MCF 10A (cell line): ENCODE data around the gene DYRK4. TPM values are rescaled to one million over a fixed set of nuclear protein-coding genes. Genes with fewer than 3 reads are reported as not detected.

Experiments
- BruUV-seq: library from RNA; stranded (reverse); fragments of 400-500 nt; replicated peaks from 2 replicates; lab custom pipeline; 2021; lab: Mats Ljungman, UMichigan
- CTCF ChIA-PET: fragments of 300-600 bp; sonication (Branson Sonifier 250); formaldehyde crosslinking; extraction: SDS; loops from one replicate; lab custom pipeline; 2021; ENCODE audit warnings: antibody characterized with exemption, inconsistent platforms; lab: Yijun Ruan, JAX
- POLR2A ChIA-PET: fragments of 300-600, 350-650 bp; sonication (Branson Sonifier 250); formaldehyde crosslinking; extraction: SDS; loops from one replicate; lab custom pipeline; 2020; ENCODE audit warnings: antibody characterized with exemption, inconsistent platforms; lab: Yijun Ruan, JAX
- DNase-seq: peaks from one replicate; pipeline ENCODE4 v3.0.0-alpha.2; 2018; ENCODE audit not compliant: unreplicated experiment
- H3K27ac Mint-ChIP-seq: one replicate; pipeline ENCODE4 v1.8.0; 2022; ENCODE audit warnings: mild to moderate bottlenecking, low read depth, mixed read lengths; ENCODE audit not compliant: unreplicated experiment
- H3K27me3 Mint-ChIP-seq: one replicate; pipeline ENCODE4 v1.8.0; 2022; ENCODE audit warnings: mixed read lengths; ENCODE audit not compliant: insufficient read depth, unreplicated experiment
- H3K36me3 Mint-ChIP-seq: one replicate; pipeline ENCODE4 v1.8.0; 2022; ENCODE audit warnings: mild to moderate bottlenecking, moderate library complexity, mixed read lengths; ENCODE audit not compliant: insufficient read depth, unreplicated experiment
- H3K4me1 Mint-ChIP-seq: one replicate; pipeline ENCODE4 v1.8.0; 2022; ENCODE audit warnings: mixed read lengths; ENCODE audit not compliant: insufficient read depth, unreplicated experiment
- H3K4me3 Mint-ChIP-seq: one replicate; pipeline ENCODE4 v1.8.0; 2022; ENCODE audit warnings: mild to moderate bottlenecking, moderate library complexity, mixed read lengths; ENCODE audit not compliant: unreplicated experiment
- H3K9me3 Mint-ChIP-seq: one replicate; pipeline ENCODE4 v1.8.0; 2022; ENCODE audit warnings: mixed read lengths; ENCODE audit not compliant: unreplicated experiment
- intact Hi-C: fragments of 100-400 bp; cut with micrococcal nuclease; formaldehyde crosslinking; loops from 2 replicates; pipeline ENCODE4 v1.14.1; 2022
- total RNA-seq: library from RNA; stranded (reverse); gene quantifications from 2 replicates; pipeline ENCODE4 v1.2.3, GENCODE V29; 2022
- TF ChIP-seq, protein P1 (sequence below): fragments of 200-600 bp; IDR thresholded peaks from one replicate; pipeline ENCODE4 v1.8.0; 2022; ENCODE audit warnings: antibody characterized with exemption, mild to moderate bottlenecking; ENCODE audit not compliant: unreplicated experiment

Gene DYRK4
- total RNA-seq, 1 experiment from 2014 or later = 77.9 TPM

DNA sequence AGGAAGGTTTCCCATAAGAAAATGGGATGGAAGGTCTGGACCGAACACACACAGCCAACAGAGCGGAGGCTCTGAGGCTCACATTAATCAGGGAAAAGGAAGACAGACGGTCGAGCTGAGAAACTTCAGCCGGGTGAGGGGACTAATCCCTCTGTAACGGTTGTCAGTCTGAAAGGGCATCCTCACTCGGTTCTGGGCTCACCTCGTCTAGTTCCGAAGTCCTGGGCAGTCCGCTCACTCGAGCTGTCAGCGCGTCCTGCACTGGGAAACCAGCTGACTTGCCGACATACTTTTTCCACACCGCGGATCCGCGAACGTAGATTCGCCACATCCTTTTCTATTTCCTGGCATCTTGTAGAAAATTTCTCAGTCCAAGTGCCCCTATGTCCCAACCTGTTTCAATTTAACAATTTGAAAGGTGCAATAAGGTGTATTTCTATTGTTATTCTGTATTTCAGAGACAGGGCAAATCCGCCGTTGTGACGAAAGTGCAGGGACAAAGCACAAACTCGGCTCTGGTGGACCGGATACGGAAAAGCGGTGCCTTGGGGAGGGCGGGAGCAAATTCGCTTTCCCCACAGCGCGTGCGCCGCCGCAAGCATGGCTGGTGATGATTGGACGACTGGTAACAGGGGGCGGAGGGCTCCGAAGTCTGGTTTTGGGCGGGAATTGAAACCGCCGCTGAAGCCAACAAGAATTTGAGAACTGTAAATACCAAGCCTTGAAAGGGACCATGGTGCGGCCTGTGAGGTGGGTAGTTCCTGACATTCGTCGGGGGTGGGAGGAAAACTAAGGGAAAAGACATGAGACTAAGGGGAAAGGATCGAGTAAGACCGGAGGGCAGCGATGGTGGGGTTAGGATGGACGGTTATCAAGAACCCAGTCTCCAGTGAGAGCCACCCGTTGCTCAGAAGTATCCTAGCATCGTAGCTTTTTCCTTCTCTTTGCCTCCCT, 23.5 kb upstream of the DYRK4 start, which contains the start of gene RAD51AP1:
Gene RAD51AP1 (plus strand): TSS at position 684 of the 954 bp plus-strand sequence. CDS start 50 bp downstream, at position 734.
- CTCF ChIA-PET = interaction anchor here (0.6 to 1.2 kb wide), 5 partner anchors 11 to 1361 kb away, joined by 3 to 5 read pairs (median 4); no protein-coding TSS in a partner anchor
- POLR2A ChIA-PET = interaction anchor here (0.6 to 2.0 kb wide), 9 partner anchors 14 to 1318 kb away, joined by 3 to 11 read pairs (median 4); partner anchors contain the start of genes AKAP3, NDUFA9 and TIGAR
- BruUV-seq = no TSS peak

GRCh38 chr12:4539167-4539870, 22.7 kb upstream of the DYRK4 start:
- ChIA-PET POLR2A (interaction anchor here (0.6 to 2.0 kb wide), 3 partner anchors 54 to 1319 kb away, joined by 3 to 11 read pairs (median 3); partner anchors contain the start of genes AKAP3 and NDUFA9), CTCF (interaction anchor here (0.7 kb wide), 1 partner anchor 149 kb away, joined by 4 read pairs; no protein-coding TSS in a partner anchor)
- TSS peak; percentile 76 for BruUV-seq
- Mint-ChIP-seq H3K4me3 (peak overlapping the region; percentile 100), H3K27me3 (no peaks in the 10 kb centered on the region), H3K4me1 (peaks cover 23% of the 10 kb centered on the region), H3K9me3 (no peaks in the 10 kb centered on the region), H3K27ac (peak overlapping the region; percentile 99), H3K36me3 (no peaks in the 10 kb centered on the region)
- peak; percentile 1 for DNase-seq
- TF ChIP-seq, protein P1, sequence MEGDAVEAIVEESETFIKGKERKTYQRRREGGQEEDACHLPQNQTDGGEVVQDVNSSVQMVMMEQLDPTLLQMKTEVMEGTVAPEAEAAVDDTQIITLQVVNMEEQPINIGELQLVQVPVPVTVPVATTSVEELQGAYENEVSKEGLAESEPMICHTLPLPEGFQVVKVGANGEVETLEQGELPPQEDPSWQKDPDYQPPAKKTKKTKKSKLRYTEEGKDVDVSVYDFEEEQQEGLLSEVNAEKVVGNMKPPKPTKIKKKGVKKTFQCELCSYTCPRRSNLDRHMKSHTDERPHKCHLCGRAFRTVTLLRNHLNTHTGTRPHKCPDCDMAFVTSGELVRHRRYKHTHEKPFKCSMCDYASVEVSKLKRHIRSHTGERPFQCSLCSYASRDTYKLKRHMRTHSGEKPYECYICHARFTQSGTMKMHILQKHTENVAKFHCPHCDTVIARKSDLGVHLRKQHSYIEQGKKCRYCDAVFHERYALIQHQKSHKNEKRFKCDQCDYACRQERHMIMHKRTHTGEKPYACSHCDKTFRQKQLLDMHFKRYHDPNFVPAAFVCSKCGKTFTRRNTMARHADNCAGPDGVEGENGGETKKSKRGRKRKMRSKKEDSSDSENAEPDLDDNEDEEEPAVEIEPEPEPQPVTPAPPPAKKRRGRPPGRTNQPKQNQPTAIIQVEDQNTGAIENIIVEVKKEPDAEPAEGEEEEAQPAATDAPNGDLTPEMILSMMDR = no peak
- intact Hi-C loops = no loop called here

More for the DNA sequence above, 23.5 kb upstream of the DYRK4 start, which contains the start of gene RAD51AP1:
- DNase-seq = peak; percentile 96
- no peaks in the 10 kb centered on the region for H3K27me3 Mint-ChIP-seq
- H3K36me3 Mint-ChIP-seq = no peaks in the 10 kb centered on the region
- H3K9me3 Mint-ChIP-seq = no peaks in the 10 kb centered on the region
- H3K27ac Mint-ChIP-seq = peak within 1 kb of the TSS; percentile 99
- peak within 1 kb of the TSS; percentile 100 for H3K4me3 Mint-ChIP-seq
- intact Hi-C loops = loop anchor here (1.0 kb wide), 1 partner anchor 217 kb away; the partner anchor contains the start of gene TIGAR
- TF ChIP-seq, protein P1 = no peak
- H3K4me1 Mint-ChIP-seq = peaks cover 23% of the 10 kb centered on the region

DNA sequence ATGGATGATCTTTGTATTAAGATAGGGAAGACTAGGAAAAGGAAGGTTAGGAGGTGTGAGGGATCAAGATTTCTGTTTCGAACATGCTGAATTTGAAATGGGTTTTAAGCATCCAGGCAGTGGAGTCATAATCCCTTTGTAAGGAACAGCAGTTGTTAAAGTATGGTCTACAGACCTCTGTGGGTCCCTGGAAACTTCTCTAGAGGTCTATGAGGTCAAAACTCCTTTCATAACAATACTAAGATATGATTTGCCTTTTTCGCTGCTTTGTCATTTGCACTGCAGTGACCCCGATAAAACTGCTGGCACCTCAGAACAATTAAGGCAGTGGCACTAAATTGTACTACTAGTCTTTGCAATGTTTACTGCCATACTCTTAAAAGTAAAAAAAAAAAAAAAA, 21.8 kb upstream of the DYRK4 start:
- BruUV-seq = no TSS peak
- intact Hi-C loops = no loop called here
- H3K36me3 Mint-ChIP-seq = no peaks in the 10 kb centered on the region
- TF ChIP-seq, protein P1 = no peak
- CTCF ChIA-PET = interaction anchor here (0.6 to 1.9 kb wide), 3 partner anchors 114 to 219 kb away, joined by 3 to 9 read pairs (median 4); no protein-coding TSS in a partner anchor
- peaks cover 23% of the 10 kb centered on the region for H3K4me1 Mint-ChIP-seq
- H3K27me3 Mint-ChIP-seq = no peaks in the 10 kb centered on the region
- DNase-seq = no peak
- H3K4me3 Mint-ChIP-seq = peak overlapping the region; percentile 100
- POLR2A ChIA-PET = interaction anchor here (0.7 kb wide), 1 partner anchor 115 kb away, joined by 3 read pairs; no protein-coding TSS in a partner anchor
- no peaks in the 10 kb centered on the region for H3K9me3 Mint-ChIP-seq
- H3K27ac Mint-ChIP-seq = peak overlapping the region; percentile 12
